Renal pelvis (tissue), 4 donors: ENCODE results near the gene ACBD4. TPM values are rescaled to one million over a fixed set of nuclear protein-coding genes. Genes with fewer than 3 reads are reported as not detected.

ENCODE experiments used
- DNase-seq: peaks from one replicate; pipeline ENCODE4 v3.0.0-alpha.2; 2013
- polyA plus RNA-seq, 3 donors: library from polyadenylated mRNA; unstranded; fragments of 120-200 nt; gene quantifications; one replicate each; pipeline ENCODE4 v1.2.1, GENCODE V29; 2013; ENCODE audit not compliant: insufficient read length in 3 of 3

Gene ACBD4
- polyA plus RNA-seq, 3 donors = 11.1 to 19.4 (median 16.4) TPM

- DNase-seq = no peak
These were observed 14.5 kb downstream of the ACBD4 start for GRCh38 chr17:45149669-45150664.

GRCh38 chr17:45150911-45151809, 15.7 kb downstream of the ACBD4 start:
- DNase-seq = no peak

GRCh38 chr17:45155029-45155428, 19.5 kb downstream of the ACBD4 start:
- DNase-seq = no peak

- DNase-seq = no peak
These were observed 20.0 kb downstream of the ACBD4 start for GRCh38 chr17:45155483-45155882.

GRCh38 chr17:45156242-45156641, 20.8 kb downstream of the ACBD4 start:
- no peak for DNase-seq

GRCh38 chr17:45160447-45161287, 25.2 kb downstream of the ACBD4 start:
- DNase-seq = no peak

GRCh38 chr17:45161288-45162024, 26.0 kb downstream of the ACBD4 start, which contains the start of gene HEXIM2:
TSS of gene HEXIM2 (plus strand) at chr17:45161875. CDS start at chr17:45162794, 919 bp downstream.
- DNase-seq = peak; percentile 100

GRCh38 chr17:45162025-45162687, 26.7 kb downstream of the ACBD4 start:
- DNase-seq = no peak

GRCh38 chr17:45164734-45165269, 29.3 kb downstream of the ACBD4 start:
- DNase-seq = no peak

GRCh38 chr17:45168991-45169752, 33.7 kb downstream of the ACBD4 start:
- DNase-seq = no peak

GRCh38 chr17:45170280-45170930, 34.9 kb downstream of the ACBD4 start:
- DNase-seq = no peak

GRCh38 chr17:45170931-45171337, 35.4 kb downstream of the ACBD4 start:
- no peak for DNase-seq

- no peak for DNase-seq
These were observed 36.1 kb downstream of the ACBD4 start for GRCh38 chr17:45171338-45172231.

- no peak for DNase-seq
These were observed 36.7 kb downstream of the ACBD4 start for GRCh38 chr17:45172232-45172540.

GRCh38 chr17:45172541-45173286, 37.2 kb downstream of the ACBD4 start:
- peak; percentile 85 for DNase-seq

GRCh38 chr17:45175759-45176115, 40.2 kb downstream of the ACBD4 start:
- no peak for DNase-seq

GRCh38 chr17:45177563-45177962, 42.1 kb downstream of the ACBD4 start:
- no peak for DNase-seq
